Hepatocyte (in vitro differentiated cells): ENCODE results near the gene PRXL2B. TPM values are rescaled to one million over a fixed set of nuclear protein-coding genes. Genes with fewer than 3 reads are reported as not detected.

Experiments
- DNase-seq: peaks from one replicate; pipeline ENCODE4 v3.0.0-alpha.2; 2016; ENCODE audit warnings: low spot score
- H2AFZ ChIP-seq: fragments of 200-600 bp; sonication (generic); 2 replicates; pipeline ENCODE4 v1.6.0; 2016; ENCODE audit warnings: antibody characterized with exemption, mild to moderate bottlenecking
- H3K27ac ChIP-seq: fragments of 200-600 bp; sonication (generic); 2 replicates; pipeline ENCODE4 v1.5.1; 2016; ENCODE audit warnings: mild to moderate bottlenecking
- H3K27me3 ChIP-seq: fragments of 200-600 bp; sonication (generic); 2 replicates; pipeline ENCODE4 v1.6.1; 2016
- H3K36me3 ChIP-seq: fragments of 200-600 bp; sonication (generic); replicated peaks from 2 replicates; pipeline ENCODE4 v1.5.1; 2016; ENCODE audit warnings: low read depth; ENCODE audit not compliant: insufficient read depth
- H3K4me1 ChIP-seq: fragments of 200-600 bp; sonication (generic); 2 replicates; pipeline ENCODE4 v1.5.1; 2016; ENCODE audit warnings: mild to moderate bottlenecking, moderate library complexity; ENCODE audit not compliant: insufficient read depth
- H3K4me2 ChIP-seq: fragments of 200-600 bp; sonication (generic); 2 replicates; pipeline ENCODE4 v1.6.0; 2016
- H3K4me3 ChIP-seq: fragments of 200-600 bp; sonication (generic); 2 replicates; pipeline ENCODE4 v1.5.1; 2016; ENCODE audit warnings: mild to moderate bottlenecking
- H3K79me2 ChIP-seq: fragments of 200-600 bp; sonication (generic); 2 replicates; pipeline ENCODE4 v1.6.0; 2017; ENCODE audit warnings: mild to moderate bottlenecking
- H3K9me2 ChIP-seq: fragments of 200-600 bp; sonication (generic); replicated peaks from 2 replicates; pipeline ENCODE4 v1.6.0; 2017; ENCODE audit warnings: mild to moderate bottlenecking; ENCODE audit not compliant: insufficient read depth
- H3K9me3 ChIP-seq: fragments of 200-600 bp; sonication (generic); 2 replicates; pipeline ENCODE4 v1.5.1; 2016; ENCODE audit warnings: low read depth, mild to moderate bottlenecking
- H4K20me1 ChIP-seq: fragments of 200-600 bp; sonication (generic); 2 replicates; pipeline ENCODE4 v1.6.0; 2016; ENCODE audit warnings: mild to moderate bottlenecking; ENCODE audit not compliant: insufficient read depth, poor library complexity, severe bottlenecking
- EZH2 ChIP-seq: fragments of 200-600 bp; sonication (generic); IDR thresholded peaks from 2 replicates; pipeline ENCODE4 v1.6.1; 2016; ENCODE audit warnings: antibody characterized with exemption, mild to moderate bottlenecking, borderline replicate concordance
- EZH2phosphoT487 ChIP-seq: fragments of 200-600 bp; sonication (generic); IDR thresholded peaks from one replicate; pipeline ENCODE4 v1.6.1; 2018; ENCODE audit warnings: antibody characterized with exemption, mild to moderate bottlenecking, low read depth, moderate library complexity; ENCODE audit not compliant: unreplicated experiment, severe bottlenecking
- WGBS: methylation state at CpG from one replicate; pipeline ENCODE4 v1.1.6; 2016; ENCODE audit warnings: low lambda C conversion rate; ENCODE audit errors: missing lambda C conversion rate; 5-methylcytosine and 5-hydroxymethylcytosine counted together
- polyA plus RNA-seq: library from polyadenylated mRNA; unstranded; fragments of >200 nt; fragmentation: Nextera tagmentation; extraction: Ambion mirVana; gene quantifications from 2 replicates; pipeline ENCODE4 v1.2.1, GENCODE V29; 2016
- total RNA-seq: library from RNA; depleted of rRNA; stranded (reverse); fragments of >200 nt; gene quantifications from 2 replicates; pipeline ENCODE4 v1.2.3, GENCODE V29; 2014
- TF ChIP-seq, protein P1 (sequence below): fragments of 200-600 bp; sonication (generic); IDR thresholded peaks from 2 replicates; pipeline ENCODE4 v1.5.1; 2016; ENCODE audit warnings: antibody characterized with exemption, mild to moderate bottlenecking; ENCODE audit not compliant: poor library complexity

Gene PRXL2B
- total and polyA plus RNA-seq, 2 experiments from 2014 or later, result 36.7 to 41.4 TPM

- Histone ChIP-seq H3K36me3 (no peaks in the 10 kb centered on the region), H3K9me3 (no peaks in the 10 kb centered on the region), H3K27ac (peak overlapping the region; percentile 99), H4K20me1 (no peaks in the 10 kb centered on the region), H3K4me3 (no peak overlapping the region), H3K4me1 (peaks cover 35% of the 10 kb centered on the region), H3K9me2 (no peaks in the 10 kb centered on the region), H3K27me3 (no peaks in the 10 kb centered on the region), H2AFZ (no peak overlapping the region), H3K4me2 (no peak overlapping the region), H3K79me2 (no peaks in the 10 kb centered on the region)
- 70% methylated on average over 4 of the region's 4 CpGs for WGBS
- no peak for DNase-seq
- no peak for TF ChIP-seq EZH2phosphoT487
- TF ChIP-seq, protein P1, sequence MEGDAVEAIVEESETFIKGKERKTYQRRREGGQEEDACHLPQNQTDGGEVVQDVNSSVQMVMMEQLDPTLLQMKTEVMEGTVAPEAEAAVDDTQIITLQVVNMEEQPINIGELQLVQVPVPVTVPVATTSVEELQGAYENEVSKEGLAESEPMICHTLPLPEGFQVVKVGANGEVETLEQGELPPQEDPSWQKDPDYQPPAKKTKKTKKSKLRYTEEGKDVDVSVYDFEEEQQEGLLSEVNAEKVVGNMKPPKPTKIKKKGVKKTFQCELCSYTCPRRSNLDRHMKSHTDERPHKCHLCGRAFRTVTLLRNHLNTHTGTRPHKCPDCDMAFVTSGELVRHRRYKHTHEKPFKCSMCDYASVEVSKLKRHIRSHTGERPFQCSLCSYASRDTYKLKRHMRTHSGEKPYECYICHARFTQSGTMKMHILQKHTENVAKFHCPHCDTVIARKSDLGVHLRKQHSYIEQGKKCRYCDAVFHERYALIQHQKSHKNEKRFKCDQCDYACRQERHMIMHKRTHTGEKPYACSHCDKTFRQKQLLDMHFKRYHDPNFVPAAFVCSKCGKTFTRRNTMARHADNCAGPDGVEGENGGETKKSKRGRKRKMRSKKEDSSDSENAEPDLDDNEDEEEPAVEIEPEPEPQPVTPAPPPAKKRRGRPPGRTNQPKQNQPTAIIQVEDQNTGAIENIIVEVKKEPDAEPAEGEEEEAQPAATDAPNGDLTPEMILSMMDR, result no peak
- TF ChIP-seq EZH2, result no peak
These were observed 7.8 kb upstream of the PRXL2B start for GRCh38 chr1:2578758-2579118.

- H3K9me3 ChIP-seq, result no peaks in the 10 kb centered on the region
- H3K36me3 ChIP-seq, result no peaks in the 10 kb centered on the region
- H3K27me3 ChIP-seq, result no peaks in the 10 kb centered on the region
- no peak overlapping the region for H2AFZ ChIP-seq
- TF ChIP-seq EZH2phosphoT487 (no peak), EZH2 (no peak)
- TF ChIP-seq, protein P1, result no peak
- WGBS, result 86% methylated on average over 10 of the region's 10 CpGs
- H3K4me2 ChIP-seq, result no peak overlapping the region
- no peak for DNase-seq
- no peaks in the 10 kb centered on the region for H3K79me2 ChIP-seq
- H3K27ac ChIP-seq, result no peak overlapping the region
- no peak overlapping the region for H3K4me3 ChIP-seq
- no peaks in the 10 kb centered on the region for H3K9me2 ChIP-seq
- H4K20me1 ChIP-seq, result no peaks in the 10 kb centered on the region
- H3K4me1 ChIP-seq, result peaks cover 47% of the 10 kb centered on the region
These were observed 5.9 kb upstream of the PRXL2B start for GRCh38 chr1:2580691-2581090.

DNA sequence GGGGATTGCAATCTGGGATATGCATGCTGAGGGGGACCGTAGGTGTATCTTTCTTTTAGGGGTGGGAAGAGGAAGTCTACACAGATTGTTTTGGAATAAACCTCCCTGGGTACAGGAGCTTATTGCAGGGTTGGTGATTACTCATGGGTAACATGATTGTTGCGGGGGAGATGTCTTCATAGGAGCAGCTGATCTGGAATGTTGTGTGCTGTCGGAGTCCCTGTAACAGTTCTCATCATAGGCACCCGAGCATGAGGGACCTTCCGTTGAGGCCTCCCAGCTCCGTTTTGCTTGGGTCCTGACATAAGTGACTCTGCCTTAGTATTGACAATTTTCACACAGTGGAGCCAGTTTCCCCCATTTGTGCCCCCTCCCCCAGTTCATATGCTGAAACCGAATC is 4.2 kb upstream of the PRXL2B start:
- H3K4me1 ChIP-seq, result peaks cover 36% of the 10 kb centered on the region
- H2AFZ ChIP-seq, result no peak overlapping the region
- TF ChIP-seq EZH2phosphoT487 (no peak), EZH2 (no peak)
- TF ChIP-seq, protein P1, result no peak
- H3K9me2 ChIP-seq, result no peaks in the 10 kb centered on the region
- no peak for DNase-seq
- H4K20me1 ChIP-seq, result no peaks in the 10 kb centered on the region
- H3K36me3 ChIP-seq, result no peaks in the 10 kb centered on the region
- H3K4me3 ChIP-seq, result no peak overlapping the region
- H3K27ac ChIP-seq, result no peak overlapping the region
- H3K79me2 ChIP-seq, result peaks cover 4% of the 10 kb centered on the region
- 81% methylated on average over 7 of the region's 7 CpGs for WGBS
- H3K9me3 ChIP-seq, result no peaks in the 10 kb centered on the region
- H3K27me3 ChIP-seq, result no peaks in the 10 kb centered on the region
- H3K4me2 ChIP-seq, result no peak overlapping the region

DNA sequence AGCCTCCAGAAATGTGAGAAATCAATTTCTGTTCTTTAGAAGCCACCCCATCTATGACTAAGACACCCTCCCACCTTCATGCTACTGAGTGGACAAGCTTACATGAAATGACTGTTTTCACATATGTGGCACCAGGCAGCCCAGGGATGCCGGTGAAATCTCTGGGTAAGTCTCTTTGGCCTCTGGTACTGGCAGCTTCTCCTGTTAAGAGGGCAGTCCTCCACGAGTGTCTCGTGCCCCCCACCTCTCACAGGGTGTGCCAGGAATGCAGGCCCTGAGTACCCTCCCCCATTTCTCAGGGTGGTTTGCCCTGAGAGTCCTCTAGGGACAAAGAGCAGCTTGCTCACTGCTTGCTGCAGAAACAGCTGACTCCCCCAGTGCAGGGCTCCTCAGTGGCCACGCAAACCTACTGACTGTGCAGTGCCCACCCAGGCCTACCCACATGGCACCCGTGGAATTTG is 3.2 kb upstream of the PRXL2B start:
- peak overlapping the region; percentile 53 for H3K4me2 ChIP-seq
- peak overlapping the region; percentile 97 for H3K27ac ChIP-seq
- H4K20me1 ChIP-seq, result no peaks in the 10 kb centered on the region
- DNase-seq, result peak; percentile 43
- no peak overlapping the region for H3K4me3 ChIP-seq
- no peaks in the 10 kb centered on the region for H3K9me3 ChIP-seq
- peaks cover 10% of the 10 kb centered on the region for H3K79me2 ChIP-seq
- no peak overlapping the region for H2AFZ ChIP-seq
- no peaks in the 10 kb centered on the region for H3K36me3 ChIP-seq
- H3K9me2 ChIP-seq, result no peaks in the 10 kb centered on the region
- TF ChIP-seq, protein P1, result no peak
- TF ChIP-seq EZH2 (no peak), EZH2phosphoT487 (no peak)
- WGBS, result 56% methylated on average over 5 of the region's 5 CpGs
- no peaks in the 10 kb centered on the region for H3K27me3 ChIP-seq
- H3K4me1 ChIP-seq, result peaks cover 31% of the 10 kb centered on the region
